Suprapubic skin (tissue), 4 donors: Measurements from ENCODE around the gene RNF130. TPM values are rescaled to one million over a fixed set of nuclear protein-coding genes. Genes with fewer than 3 reads are reported as not detected.
A peak's percentile ranks its signal among the peaks of the same experiment; 100 is the strongest.

Experiments
- DNase-seq, 2 donors: peaks; one replicate each; pipeline ENCODE4 v3.0.0-alpha.2; 2019; ENCODE audit warnings: low spot score in 2 of 2
- H3K27ac ChIP-seq: fragments of 200-600 bp; sonication (generic); one replicate; pipeline ENCODE4 v1.5.1; 2019
- H3K27me3 ChIP-seq: fragments of 200-600 bp; sonication (generic); one replicate; pipeline ENCODE4 v1.5.1; 2019
- H3K36me3 ChIP-seq: fragments of 200-600 bp; sonication (generic); one replicate; pipeline ENCODE4 v1.5.1; 2019
- H3K4me1 ChIP-seq: fragments of 200-600 bp; sonication (generic); one replicate; pipeline ENCODE4 v1.5.1; 2019
- H3K4me3 ChIP-seq: fragments of 200-600 bp; sonication (generic); one replicate; pipeline ENCODE4 v1.5.1; 2019; ENCODE audit warnings: mild to moderate bottlenecking
- H3K9me3 ChIP-seq: fragments of 200-600 bp; sonication (generic); one replicate; pipeline ENCODE4 v1.5.1; 2019
- EP300 ChIP-seq: sonication (generic); formaldehyde crosslinking; IDR thresholded peaks from one replicate; pipeline ENCODE4 v1.6.1; 2017; ENCODE audit warnings: antibody characterized with exemption
- POLR2A ChIP-seq, 2 donors: fragments of 450-650 bp; IDR thresholded peaks; one replicate each; pipeline ENCODE4 v1.6.1; 2017; ENCODE audit warnings: antibody characterized with exemption in 2 of 2, mild to moderate bottlenecking in 2 of 2, moderate library complexity in 2 of 2
- POLR2AphosphoS5 ChIP-seq, 3 donors: sonication (generic); formaldehyde crosslinking; IDR thresholded peaks; one replicate each; pipeline ENCODE4 v1.6.1; 2017; ENCODE audit warnings: antibody characterized with exemption in 3 of 3
- WGBS: methylation state at CpG from one replicate; pipeline ENCODE4 v1.1.5; 2018; 5-methylcytosine and 5-hydroxymethylcytosine counted together
- total RNA-seq, 4 donors: library from RNA; depleted of rRNA; stranded (reverse); fragments of >200 nt; gene quantifications; one replicate each; pipeline ENCODE4 v1.1.0, GENCODE V29; 2016
- TF ChIP-seq, protein P1 (sequence below), 2 donors: fragments of 200-600 bp in 1 of 2; fragments of 450-650 bp in 1 of 2; sonication (generic) in 1 of 2; IDR thresholded peaks; one replicate each; pipeline ENCODE4 v1.5.1; 2016 to 2019; ENCODE audit warnings: antibody characterized with exemption in 2 of 2, mild to moderate bottlenecking in 1 of 2, moderate library complexity in 1 of 2

Gene RNF130
- total RNA-seq, 4 donors from 2014 or later, result 24.8 to 37.2 (median 29.8) TPM

GRCh38 chr5:179915406-179915935, 156.1 kb downstream of the RNF130 start:
- Histone ChIP-seq H3K4me3 (no peak overlapping the region), H3K27me3 (no peaks in the 10 kb centered on the region), H3K4me1 (peaks cover 25% of the 10 kb centered on the region), H3K9me3 (no peaks in the 10 kb centered on the region), H3K27ac (no peak overlapping the region), H3K36me3 (no peaks in the 10 kb centered on the region)
- WGBS, result 87% methylated on average over 10 of the region's 10 CpGs
- TF ChIP-seq, protein P1, sequence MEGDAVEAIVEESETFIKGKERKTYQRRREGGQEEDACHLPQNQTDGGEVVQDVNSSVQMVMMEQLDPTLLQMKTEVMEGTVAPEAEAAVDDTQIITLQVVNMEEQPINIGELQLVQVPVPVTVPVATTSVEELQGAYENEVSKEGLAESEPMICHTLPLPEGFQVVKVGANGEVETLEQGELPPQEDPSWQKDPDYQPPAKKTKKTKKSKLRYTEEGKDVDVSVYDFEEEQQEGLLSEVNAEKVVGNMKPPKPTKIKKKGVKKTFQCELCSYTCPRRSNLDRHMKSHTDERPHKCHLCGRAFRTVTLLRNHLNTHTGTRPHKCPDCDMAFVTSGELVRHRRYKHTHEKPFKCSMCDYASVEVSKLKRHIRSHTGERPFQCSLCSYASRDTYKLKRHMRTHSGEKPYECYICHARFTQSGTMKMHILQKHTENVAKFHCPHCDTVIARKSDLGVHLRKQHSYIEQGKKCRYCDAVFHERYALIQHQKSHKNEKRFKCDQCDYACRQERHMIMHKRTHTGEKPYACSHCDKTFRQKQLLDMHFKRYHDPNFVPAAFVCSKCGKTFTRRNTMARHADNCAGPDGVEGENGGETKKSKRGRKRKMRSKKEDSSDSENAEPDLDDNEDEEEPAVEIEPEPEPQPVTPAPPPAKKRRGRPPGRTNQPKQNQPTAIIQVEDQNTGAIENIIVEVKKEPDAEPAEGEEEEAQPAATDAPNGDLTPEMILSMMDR (IDR thresholded peaks at IDR 0.05), result no peak
- TF ChIP-seq EP300, result no peak
- TF ChIP-seq POLR2A (IDR thresholded peaks at IDR 0.05), result no peak
- no peak for TF ChIP-seq POLR2AphosphoS5 (IDR thresholded peaks at IDR 0.05)
- DNase-seq, result peak in 1 of 2 donors; percentile 73

GRCh38 chr5:179914032-179914755, 157.4 kb downstream of the RNF130 start:
- Histone ChIP-seq H3K36me3 (no peaks in the 10 kb centered on the region), H3K4me3 (no peak overlapping the region), H3K9me3 (no peaks in the 10 kb centered on the region), H3K27me3 (no peaks in the 10 kb centered on the region), H3K4me1 (peaks cover 25% of the 10 kb centered on the region), H3K27ac (peak overlapping the region; percentile 85)
- WGBS, result 38% methylated on average over 8 of the region's 8 CpGs
- TF ChIP-seq EP300 (no peak), POLR2AphosphoS5 (IDR thresholded peaks at IDR 0.05) (peak in 2 of 3 donors; percentile 23 to 59), POLR2A (IDR thresholded peaks at IDR 0.05) (no peak)
- TF ChIP-seq, protein P1 (IDR thresholded peaks at IDR 0.05), result no peak
- DNase-seq, result peak in 1 of 2 donors; percentile 60

GRCh38 chr5:179913461-179913860, 158.1 kb downstream of the RNF130 start:
- peak in 1 of 2 donors; percentile 56 for DNase-seq
- no peaks in the 10 kb centered on the region for H3K36me3 ChIP-seq

DNA sequence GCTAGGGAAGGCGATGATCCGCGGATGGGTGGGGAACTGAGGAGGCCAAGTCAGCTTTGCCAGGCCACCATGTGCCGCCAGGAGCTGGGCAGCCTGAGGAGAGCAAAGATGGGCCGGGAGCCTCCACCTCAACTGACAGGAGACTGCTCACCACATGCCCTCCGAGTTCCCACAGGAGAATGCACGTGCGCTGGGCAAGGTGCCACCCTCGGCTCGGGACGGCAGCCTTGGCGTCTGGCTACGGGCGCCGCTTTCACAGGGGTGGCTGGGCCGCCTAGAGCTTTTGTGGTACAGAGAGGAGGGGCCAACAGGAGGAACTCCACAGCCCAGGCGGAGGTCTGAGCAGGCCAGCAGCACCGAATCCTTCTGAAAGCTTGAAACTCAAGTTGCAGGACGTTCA, 158.6 kb downstream of the RNF130 start:
- H3K27me3 ChIP-seq, result no peaks in the 10 kb centered on the region
- H3K4me1 ChIP-seq, result peaks cover 32% of the 10 kb centered on the region
- DNase-seq, result no peak
- TF ChIP-seq POLR2AphosphoS5 (IDR thresholded peaks at IDR 0.05), result no peak
- TF ChIP-seq, protein P1 (IDR thresholded peaks at IDR 0.05), result no peak
- no peak for TF ChIP-seq EP300
- no peak for TF ChIP-seq POLR2A (IDR thresholded peaks at IDR 0.05)
- 54% methylated on average over 19 of the region's 19 CpGs for WGBS
- peak overlapping the region; percentile 8 for H3K4me3 ChIP-seq
- H3K27ac ChIP-seq, result peak overlapping the region; percentile 85
- H3K9me3 ChIP-seq, result no peaks in the 10 kb centered on the region
- no peaks in the 10 kb centered on the region for H3K36me3 ChIP-seq

More at GRCh38 chr5:179913461-179913860, 158.1 kb downstream of the RNF130 start:
- TF ChIP-seq POLR2A (IDR thresholded peaks at IDR 0.05) (no peak), EP300 (no peak), POLR2AphosphoS5 (IDR thresholded peaks at IDR 0.05) (no peak)
- TF ChIP-seq, protein P1 (IDR thresholded peaks at IDR 0.05), result no peak
- Histone ChIP-seq H3K9me3 (no peaks in the 10 kb centered on the region), H3K4me1 (peaks cover 27% of the 10 kb centered on the region), H3K4me3 (peak overlapping the region; percentile 8), H3K27me3 (no peaks in the 10 kb centered on the region), H3K27ac (peak overlapping the region; percentile 85)
- 82% methylated on average over 8 of the region's 9 CpGs for WGBS

- Histone ChIP-seq H3K9me3 (no peaks in the 10 kb centered on the region), H3K4me1 (peaks cover 32% of the 10 kb centered on the region), H3K4me3 (no peak overlapping the region), H3K27me3 (no peaks in the 10 kb centered on the region), H3K36me3 (no peaks in the 10 kb centered on the region), H3K27ac (no peak overlapping the region)
- TF ChIP-seq POLR2A (IDR thresholded peaks at IDR 0.05) (no peak), POLR2AphosphoS5 (IDR thresholded peaks at IDR 0.05) (no peak)
- WGBS, result 52% methylated on average over 7 of the region's 7 CpGs
- DNase-seq, result no peak
These were observed 159.2 kb downstream of the RNF130 start for GRCh38 chr5:179912386-179912785.
